ENCODE results near the gene CFAP57.

DNA sequence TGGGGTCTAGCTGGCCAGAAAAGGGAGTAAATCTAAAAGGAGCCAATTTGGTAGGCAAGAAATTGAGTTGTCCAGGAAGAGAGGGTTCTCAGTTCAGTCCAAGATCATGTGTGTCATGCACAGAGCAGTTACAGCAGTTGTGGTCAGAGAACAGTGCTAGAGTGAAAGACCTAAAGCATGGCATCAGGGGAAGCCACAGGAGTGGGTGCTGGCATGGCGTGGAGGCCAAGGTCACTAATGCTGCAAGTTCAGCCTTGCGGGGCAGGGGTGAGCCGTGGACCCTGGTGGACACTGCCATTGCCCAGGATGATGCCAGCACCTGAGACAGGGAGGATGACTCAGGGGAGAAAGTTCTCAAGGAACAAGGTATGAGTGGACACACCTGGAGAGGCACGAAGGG lies 81.0 kb downstream of the CFAP57 start:
- TF ChIP-seq, protein P1, sequence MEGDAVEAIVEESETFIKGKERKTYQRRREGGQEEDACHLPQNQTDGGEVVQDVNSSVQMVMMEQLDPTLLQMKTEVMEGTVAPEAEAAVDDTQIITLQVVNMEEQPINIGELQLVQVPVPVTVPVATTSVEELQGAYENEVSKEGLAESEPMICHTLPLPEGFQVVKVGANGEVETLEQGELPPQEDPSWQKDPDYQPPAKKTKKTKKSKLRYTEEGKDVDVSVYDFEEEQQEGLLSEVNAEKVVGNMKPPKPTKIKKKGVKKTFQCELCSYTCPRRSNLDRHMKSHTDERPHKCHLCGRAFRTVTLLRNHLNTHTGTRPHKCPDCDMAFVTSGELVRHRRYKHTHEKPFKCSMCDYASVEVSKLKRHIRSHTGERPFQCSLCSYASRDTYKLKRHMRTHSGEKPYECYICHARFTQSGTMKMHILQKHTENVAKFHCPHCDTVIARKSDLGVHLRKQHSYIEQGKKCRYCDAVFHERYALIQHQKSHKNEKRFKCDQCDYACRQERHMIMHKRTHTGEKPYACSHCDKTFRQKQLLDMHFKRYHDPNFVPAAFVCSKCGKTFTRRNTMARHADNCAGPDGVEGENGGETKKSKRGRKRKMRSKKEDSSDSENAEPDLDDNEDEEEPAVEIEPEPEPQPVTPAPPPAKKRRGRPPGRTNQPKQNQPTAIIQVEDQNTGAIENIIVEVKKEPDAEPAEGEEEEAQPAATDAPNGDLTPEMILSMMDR (IDR thresholded peaks at IDR 0.05) = no peak
- no peak for TF ChIP-seq POLR2A (IDR thresholded peaks at IDR 0.05)
